ENCODE data around the gene ACLY. TPM values are rescaled to one million over a fixed set of nuclear protein-coding genes. Genes with fewer than 3 reads are reported as not detected.
A peak's percentile ranks its signal among the peaks of the same experiment; 100 is the strongest.

ACLY gene
- polyA plus RNA-seq, 2 of the 4 experiments (the other 2 are of a cell fraction) = 355 to 376 TPM

DNA sequence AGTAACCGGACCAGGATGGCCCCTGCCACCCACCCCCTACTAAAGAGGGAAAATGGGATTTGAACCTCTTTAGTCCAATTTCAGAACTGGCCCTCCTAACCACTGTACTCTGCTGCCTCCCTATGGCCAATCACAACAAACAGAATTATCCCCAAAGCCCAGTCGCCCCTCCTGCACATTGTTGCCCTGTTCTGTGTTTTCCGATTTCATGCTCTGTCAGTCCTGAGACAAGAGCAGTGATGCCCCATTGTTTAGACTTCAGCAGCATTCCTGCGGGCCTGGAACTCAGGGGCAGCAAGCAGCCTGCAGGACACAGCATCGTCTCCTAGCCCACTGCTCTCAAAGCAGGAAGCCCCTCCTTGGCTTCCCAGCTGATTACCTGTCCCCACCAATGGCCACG, 33.0 kb downstream of the ACLY start:
- H3K4me3 ChIP-seq = no peak overlapping the region
- no peak overlapping the region for H3K4me2 ChIP-seq
- H3K27ac ChIP-seq = peak overlapping the region in 1 of 2 experiments; percentile 1; a peak in 1 of 6 replicates
- TF ChIP-seq SMC3 (IDR thresholded peaks at IDR 0.05) (peak; percentile 49; the same call in 2 of the 3 replicates), RCOR1 (IDR thresholded peaks at IDR 0.05; ENCODE audit: low read depth, low read length) (no peak), CTCF (IDR thresholded peaks at IDR 0.05) (peak; percentile 54), RAD21 (conservative IDR thresholded peaks at IDR 0.05 in 1 of 2, IDR thresholded peaks at IDR 0.05 in 1 of 2) (peak; percentile 60 to 69), NPAS2 (CRISPR knock-in tag; IDR thresholded peaks at IDR 0.05; ENCODE audit: borderline replicate concordance) (no peak), RARB (CRISPR knock-in tag; IDR thresholded peaks at IDR 0.05) (no peak)
- 86% methylated on average over 6 of the region's 6 CpGs for WGBS (ENCODE audit: missing lambda C conversion rate)
- POLR2A ChIA-PET = no interaction called here
- no peak for FAIRE-seq
- DNase-seq (ENCODE audit: low read depth in 1 of 2, low spot score in 1 of 2) = peak; percentile 48 to 66
- CTCF ChIA-PET = interaction anchor here (1.0 to 3.3 kb wide), 19 partner anchors 10 to 148 kb away, joined by 3 to 13 read pairs (median 5); partner anchors contain the start of genes ACLY, KLHL11, ODAD4 and P3H4
- H3K4me1 ChIP-seq = peaks cover 10% of the 10 kb centered on the region; the same call in 2 of the 3 replicates
- ATAC-seq = peak; percentile 62 to 67
- no peaks in the 10 kb centered on the region for H3K9me3 ChIP-seq

- Histone ChIP-seq H3K4me2 (no peak overlapping the region), H3K9me3 (no peaks in the 10 kb centered on the region), H3K27ac (no peak overlapping the region), H3K4me1 (peaks cover 3% of the 10 kb centered on the region; the same call in 1 of the 3 replicates), H3K4me3 (no peak overlapping the region)
- FAIRE-seq (no peak), DNase-seq (ENCODE audit: low read depth in 1 of 2, low spot score in 1 of 2) (no peak), ATAC-seq (no peak)
- ChIA-PET POLR2A (no interaction called here), CTCF (interaction anchor here (0.9 to 2.6 kb wide), 6 partner anchors 11 to 82 kb away, joined by 3 to 12 read pairs (median 4); partner anchors contain the start of gene P3H4)
- 85% methylated on average over 6 of the region's 6 CpGs for WGBS (ENCODE audit: missing lambda C conversion rate)
- no peak for TF ChIP-seq ZNF302 (CRISPR knock-in tag; IDR thresholded peaks at IDR 0.05)
- no peak for TF ChIP-seq JUNB (IDR thresholded peaks at IDR 0.05)
- TF ChIP-seq USF2 (IDR thresholded peaks at IDR 0.05) = no peak
- no peak for TF ChIP-seq EHF (CRISPR knock-in tag; IDR thresholded peaks at IDR 0.05)
- no peak for TF ChIP-seq ESRRA (IDR thresholded peaks at IDR 0.05; ENCODE audit: borderline replicate concordance, low read length)
- no peak for TF ChIP-seq TP53 (CRISPR knock-in tag; IDR thresholded peaks at IDR 0.05)
- no peak for TF ChIP-seq MAZ (IDR thresholded peaks at IDR 0.05; ENCODE audit: borderline replicate concordance, low read depth, low read length)
- TF ChIP-seq, protein P1, sequence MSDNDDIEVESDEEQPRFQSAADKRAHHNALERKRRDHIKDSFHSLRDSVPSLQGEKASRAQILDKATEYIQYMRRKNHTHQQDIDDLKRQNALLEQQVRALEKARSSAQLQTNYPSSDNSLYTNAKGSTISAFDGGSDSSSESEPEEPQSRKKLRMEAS (IDR thresholded peaks at IDR 0.05) = no peak
- no peak for TF ChIP-seq ATOH8 (CRISPR knock-in tag; IDR thresholded peaks at IDR 0.05; ENCODE audit: low read depth)
- no peak for TF ChIP-seq BHLHE40 (IDR thresholded peaks at IDR 0.05; ENCODE audit: low read depth, low read length)
- TF ChIP-seq JUN (IDR thresholded peaks at IDR 0.05) = no peak
- TF ChIP-seq PHF8 (IDR thresholded peaks at IDR 0.05; ENCODE audit: borderline replicate concordance, low read depth) = no peak
- TF ChIP-seq NPAS2 (CRISPR knock-in tag; IDR thresholded peaks at IDR 0.05; ENCODE audit: borderline replicate concordance) = no peak
- TF ChIP-seq RAD21 (conservative IDR thresholded peaks at IDR 0.05 in 1 of 2, IDR thresholded peaks at IDR 0.05 in 1 of 2) = no peak
- TF ChIP-seq ZFP36 (IDR thresholded peaks at IDR 0.05; ENCODE audit: borderline replicate concordance, partially characterized antibody) = no peak
- TF ChIP-seq POLR2AphosphoS2 (conservative IDR thresholded peaks at IDR 0.05; ENCODE audit: low read length) = no peak
- no peak for TF ChIP-seq FOSL2 (IDR thresholded peaks at IDR 0.05)
- no peak for TF ChIP-seq FOSL2 (CRISPR knock-in tag; IDR thresholded peaks at IDR 0.05)
Measured at GRCh38 chr17:41882756-41883155, 36.0 kb downstream of the ACLY start.
